HepG2 (cell line): ENCODE results near the gene IFT88. TPM values are rescaled to one million over a fixed set of nuclear protein-coding genes. Genes with fewer than 3 reads are reported as not detected.

Experiments
- GFI1 ChIP-seq: sonication (generic); formaldehyde crosslinking; IDR thresholded peaks from 2 replicates; pipeline ENCODE4 v1.5.0; 2020; ENCODE audit warnings: missing genetic modification reagents, mild to moderate bottlenecking, borderline replicate concordance
- HHEX ChIP-seq: IDR thresholded peaks from 2 replicates; pipeline ENCODE4 v1.6.1; 2016; ENCODE audit warnings: control low read depth
- HNRNPUL1 ChIP-seq: fragments of 200-400 bp; formaldehyde crosslinking; IDR thresholded peaks from 2 replicates; pipeline ENCODE4 v1.6.1; 2017; ENCODE audit warnings: low read depth, mild to moderate bottlenecking, low read length, moderate library complexity
- IRF2 ChIP-seq: IDR thresholded peaks from 2 replicates; pipeline ENCODE4 v1.6.1; 2018; ENCODE audit warnings: missing genetic modification reagents, missing compliant biosample characterization
- KLF11 ChIP-seq: IDR thresholded peaks from 2 replicates; pipeline ENCODE4 v1.6.1; 2016; ENCODE audit warnings: missing compliant biosample characterization
- PAF1 ChIP-seq: IDR thresholded peaks from 2 replicates; pipeline ENCODE4 v1.6.1; 2016; ENCODE audit warnings: missing genetic modification reagents, missing compliant biosample characterization
- PAWR ChIP-seq: sonication (generic); formaldehyde crosslinking; IDR thresholded peaks from 2 replicates; pipeline ENCODE4 v1.4.0; 2020; ENCODE audit warnings: missing genetic modification reagents, mild to moderate bottlenecking, borderline replicate concordance
- RAD21 ChIP-seq: fragments of 450-650 bp; formaldehyde crosslinking; IDR thresholded peaks from 2 replicates; pipeline ENCODE4 v1.5.0; 2020; ENCODE audit warnings: mild to moderate bottlenecking
- SATB2 ChIP-seq: sonication (generic); formaldehyde crosslinking; IDR thresholded peaks from 2 replicates; pipeline ENCODE4 v1.5.0; 2020; ENCODE audit warnings: missing genetic modification reagents
- SCMH1 ChIP-seq: sonication (generic); formaldehyde crosslinking; IDR thresholded peaks from 2 replicates; pipeline ENCODE4 v1.9.0; 2021; ENCODE audit warnings: missing genetic modification reagents, mild to moderate bottlenecking, borderline replicate concordance
- SP1 ChIP-seq, 2 experiments: fragments of 450-650 bp in 1 of 2; sonication (generic) in 1 of 2; formaldehyde crosslinking in 1 of 2; IDR thresholded peaks; 2 replicates each; pipeline versions ENCODE4 v1.4.0 to v1.6.1; 2016 to 2020; ENCODE audit warnings: missing genetic modification reagents in 1 of 2
- TCF7 ChIP-seq: sonication (generic); IDR thresholded peaks from 2 replicates; pipeline ENCODE4 v1.6.1; 2016; ENCODE audit warnings: antibody characterized with exemption, low read depth
- ZNF20 ChIP-seq: sonication (generic); formaldehyde crosslinking; IDR thresholded peaks from 2 replicates; pipeline ENCODE4 v1.4.0; 2020; ENCODE audit warnings: mild to moderate bottlenecking, moderate library complexity, missing genetic modification reagents
- ZNF225 ChIP-seq: sonication (generic); formaldehyde crosslinking; IDR thresholded peaks from 2 replicates; pipeline ENCODE4 v1.4.0; 2020; ENCODE audit warnings: mild to moderate bottlenecking, missing genetic modification reagents
- ZNF33A ChIP-seq: sonication (generic); formaldehyde crosslinking; IDR thresholded peaks from 2 replicates; pipeline ENCODE4 v1.5.1; 2020; ENCODE audit warnings: missing genetic modification reagents, mild to moderate bottlenecking, moderate library complexity, borderline replicate concordance
- ZNF605 ChIP-seq: sonication (generic); formaldehyde crosslinking; IDR thresholded peaks from 2 replicates; pipeline ENCODE4 v1.8.0; 2022; ENCODE audit warnings: mild to moderate bottlenecking, missing genetic modification reagents
- ZNF781 ChIP-seq: sonication (generic); formaldehyde crosslinking; IDR thresholded peaks from 2 replicates; pipeline ENCODE4 v1.5.1; 2020; ENCODE audit warnings: borderline replicate concordance, mild to moderate bottlenecking, missing genetic modification reagents; ENCODE audit errors: not compliant biosample characterization
- polyA plus RNA-seq, 8 experiments: library from polyadenylated mRNA; depleted of rRNA in 3 of 8; stranded (reverse) in 7 of 8; unstranded in 1 of 8; fragments of >200 nt; fragmentation: Illumina TruSeq in 4 of 8; extraction: Trizol in 4 of 8; gene quantifications; 2 replicates each; pipeline versions ENCODE4 v1.2.1 to v1.2.3, GENCODE V29; 2011 to 2016; ENCODE audit warnings: low read depth in 4 of 8, missing spikeins in 1 of 8, mixed read lengths in 1 of 8; ENCODE audit not compliant: insufficient read depth in 1 of 8
- total RNA-seq, 5 experiments: library from RNA; depleted of rRNA; stranded (reverse); fragments of >200 nt; fragmentation: Illumina TruSeq; extraction: Trizol; gene quantifications; 2 replicates each; pipeline ENCODE4 v1.2.3, GENCODE V29; 2016; ENCODE audit warnings: low read depth in 1 of 5
- TF ChIP-seq, protein P1 (sequence below): sonication (generic); formaldehyde crosslinking; IDR thresholded peaks from 2 replicates; pipeline ENCODE4 v1.4.0; 2020; ENCODE audit warnings: missing genetic modification reagents, mild to moderate bottlenecking, borderline replicate concordance
- TF ChIP-seq, protein P2 (sequence below): sonication (generic); formaldehyde crosslinking; IDR thresholded peaks from 2 replicates; pipeline ENCODE4 v1.8.1; 2023; ENCODE audit warnings: mild to moderate bottlenecking, moderate library complexity, missing genetic modification reagents
- TF ChIP-seq, protein P3 (sequence below): fragments of 450-650 bp; IDR thresholded peaks from 2 replicates; pipeline ENCODE4 v1.6.1; 2017
- TF ChIP-seq, protein P4 (sequence below): IDR thresholded peaks from 2 replicates; pipeline ENCODE4 v1.6.1; 2016; ENCODE audit warnings: low read depth, borderline replicate concordance
- TF ChIP-seq, protein P5 (sequence below): sonication (generic); formaldehyde crosslinking; IDR thresholded peaks from 2 replicates; pipeline ENCODE4 v1.5.1; 2020; ENCODE audit warnings: missing genetic modification reagents, mild to moderate bottlenecking, borderline replicate concordance

IFT88 gene
- total and polyA plus RNA-seq, 2 of the 13 experiments (the other 11 are each of a cell fraction or from before 2014, with no cell fraction given), result 8.4 to 19.9 TPM

DNA sequence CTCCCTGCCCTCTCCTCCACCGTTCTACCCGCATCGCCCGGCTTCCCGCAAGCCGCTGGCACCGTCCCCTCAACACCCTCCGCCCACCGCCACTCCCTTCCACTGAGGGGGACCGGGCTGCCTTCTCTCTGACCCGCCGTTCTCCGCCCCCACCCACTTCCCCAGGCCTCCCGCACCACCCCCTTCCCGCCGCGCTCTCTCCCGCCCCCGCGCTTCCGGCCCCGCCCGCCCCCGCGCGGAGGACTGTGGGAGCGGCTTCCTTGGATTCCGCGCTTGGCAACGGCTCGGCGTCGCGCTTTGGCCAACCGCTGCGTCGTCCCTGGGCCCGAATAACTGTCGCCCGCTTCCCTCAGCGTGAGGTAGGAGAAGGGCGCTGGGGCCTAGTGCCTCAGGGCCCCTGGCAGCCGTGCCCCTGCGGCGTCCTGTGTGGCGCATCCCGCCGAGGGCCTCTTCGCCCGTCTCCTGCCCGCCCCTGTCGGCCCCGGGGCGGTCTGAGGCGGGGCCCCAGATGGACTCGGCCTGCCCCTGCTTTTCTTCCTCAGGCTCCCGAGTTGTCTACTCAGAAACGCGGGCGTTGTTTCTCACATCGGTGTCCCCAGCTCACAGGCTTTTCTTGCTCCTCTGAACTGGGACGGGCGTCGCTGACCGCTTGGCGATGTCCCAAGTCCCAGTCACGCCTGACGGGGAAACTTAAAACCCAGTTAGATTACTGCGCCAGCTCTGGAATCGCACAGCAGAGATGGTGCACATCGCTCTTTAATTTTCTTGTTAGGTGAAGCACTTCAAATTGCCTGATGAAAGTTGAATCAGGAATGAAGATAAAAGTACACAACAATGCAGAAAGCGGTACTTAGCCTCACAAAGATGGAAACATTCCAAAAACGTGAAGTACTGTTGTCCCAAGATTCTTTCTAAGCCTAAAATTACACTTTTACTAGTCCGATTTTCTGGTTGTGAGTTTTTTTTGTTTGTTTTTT is at the start of gene IFT88 (continued):
- TF ChIP-seq, protein P1, sequence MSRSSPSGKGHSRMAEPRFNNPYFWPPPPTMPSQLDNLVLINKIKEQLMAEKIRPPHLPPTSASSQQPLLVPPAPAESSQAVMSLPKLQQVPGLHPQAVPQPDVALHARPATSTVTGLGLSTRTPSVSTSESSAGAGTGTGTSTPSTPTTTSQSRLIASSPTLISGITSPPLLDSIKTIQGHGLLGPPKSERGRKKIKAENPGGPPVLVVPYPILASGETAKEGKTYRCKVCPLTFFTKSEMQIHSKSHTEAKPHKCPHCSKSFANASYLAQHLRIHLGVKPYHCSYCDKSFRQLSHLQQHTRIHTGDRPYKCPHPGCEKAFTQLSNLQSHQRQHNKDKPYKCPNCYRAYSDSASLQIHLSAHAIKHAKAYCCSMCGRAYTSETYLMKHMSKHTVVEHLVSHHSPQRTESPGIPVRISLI, result 0 out of 2 replicates have a peak, but pooled peaks have one; percentile 18
- TF ChIP-seq ZNF781 (CRISPR knock-in tag) (peak; percentile 81), ZNF605 (CRISPR knock-in tag) (no peak; the same call in 1 of the 2 replicates), ZNF225 (CRISPR knock-in tag) (peak; percentile 83; the same call in 1 of the 2 replicates), PAWR (CRISPR knock-in tag) (no peak), ZNF33A (CRISPR knock-in tag) (no peak), GFI1 (CRISPR knock-in tag) (no peak; the same call in 1 of the 2 replicates), SP1 (IDR thresholded peaks at IDR 0.05) (no peak), SP1 (CRISPR knock-in tag; IDR thresholded peaks at IDR 0.05) (peak; percentile 12; the same call in 1 of the 2 replicates), SATB2 (CRISPR knock-in tag) (no peak; the same call in 1 of the 2 replicates), IRF2 (CRISPR knock-in tag) (no peak), SCMH1 (CRISPR knock-in tag) (no peak), KLF11 (CRISPR knock-in tag) (peak; percentile 21; the same call in 1 of the 2 replicates), ZNF20 (no peak), RAD21 (peak; percentile 67), HHEX (CRISPR knock-in tag) (no peak), HNRNPUL1 (no peak), TCF7 (no peak), PAF1 (CRISPR knock-in tag) (no peak)
- TF ChIP-seq, protein P2, sequence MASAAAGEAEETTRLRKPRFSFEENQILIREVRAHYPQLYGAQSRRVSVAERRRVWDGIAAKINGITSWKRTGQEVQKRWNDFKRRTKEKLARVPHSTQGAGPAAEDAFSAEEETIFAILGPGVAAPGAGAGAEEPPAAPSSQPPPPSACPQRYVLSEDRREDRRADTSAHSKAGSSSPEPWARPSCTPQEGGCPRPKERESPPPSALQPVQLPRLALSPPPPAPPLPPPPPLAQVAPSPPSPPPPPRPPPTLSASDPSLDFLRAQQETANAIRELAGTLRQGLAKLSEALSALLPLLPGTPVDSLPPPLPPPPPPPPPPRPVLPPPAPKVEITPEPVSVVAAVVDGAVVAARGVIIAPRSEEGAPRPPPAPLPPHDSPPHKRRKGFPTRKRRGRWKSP, result 0 out of 2 replicates have a peak, but pooled peaks have one; percentile 24
- TF ChIP-seq, protein P3, sequence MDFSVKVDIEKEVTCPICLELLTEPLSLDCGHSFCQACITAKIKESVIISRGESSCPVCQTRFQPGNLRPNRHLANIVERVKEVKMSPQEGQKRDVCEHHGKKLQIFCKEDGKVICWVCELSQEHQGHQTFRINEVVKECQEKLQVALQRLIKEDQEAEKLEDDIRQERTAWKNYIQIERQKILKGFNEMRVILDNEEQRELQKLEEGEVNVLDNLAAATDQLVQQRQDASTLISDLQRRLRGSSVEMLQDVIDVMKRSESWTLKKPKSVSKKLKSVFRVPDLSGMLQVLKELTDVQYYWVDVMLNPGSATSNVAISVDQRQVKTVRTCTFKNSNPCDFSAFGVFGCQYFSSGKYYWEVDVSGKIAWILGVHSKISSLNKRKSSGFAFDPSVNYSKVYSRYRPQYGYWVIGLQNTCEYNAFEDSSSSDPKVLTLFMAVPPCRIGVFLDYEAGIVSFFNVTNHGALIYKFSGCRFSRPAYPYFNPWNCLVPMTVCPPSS, result no peak
- TF ChIP-seq, protein P4, sequence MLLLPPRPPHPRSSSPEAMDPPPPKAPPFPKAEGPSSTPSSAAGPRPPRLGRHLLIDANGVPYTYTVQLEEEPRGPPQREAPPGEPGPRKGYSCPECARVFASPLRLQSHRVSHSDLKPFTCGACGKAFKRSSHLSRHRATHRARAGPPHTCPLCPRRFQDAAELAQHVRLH (CRISPR knock-in tag), result no peak
- TF ChIP-seq, protein P5, sequence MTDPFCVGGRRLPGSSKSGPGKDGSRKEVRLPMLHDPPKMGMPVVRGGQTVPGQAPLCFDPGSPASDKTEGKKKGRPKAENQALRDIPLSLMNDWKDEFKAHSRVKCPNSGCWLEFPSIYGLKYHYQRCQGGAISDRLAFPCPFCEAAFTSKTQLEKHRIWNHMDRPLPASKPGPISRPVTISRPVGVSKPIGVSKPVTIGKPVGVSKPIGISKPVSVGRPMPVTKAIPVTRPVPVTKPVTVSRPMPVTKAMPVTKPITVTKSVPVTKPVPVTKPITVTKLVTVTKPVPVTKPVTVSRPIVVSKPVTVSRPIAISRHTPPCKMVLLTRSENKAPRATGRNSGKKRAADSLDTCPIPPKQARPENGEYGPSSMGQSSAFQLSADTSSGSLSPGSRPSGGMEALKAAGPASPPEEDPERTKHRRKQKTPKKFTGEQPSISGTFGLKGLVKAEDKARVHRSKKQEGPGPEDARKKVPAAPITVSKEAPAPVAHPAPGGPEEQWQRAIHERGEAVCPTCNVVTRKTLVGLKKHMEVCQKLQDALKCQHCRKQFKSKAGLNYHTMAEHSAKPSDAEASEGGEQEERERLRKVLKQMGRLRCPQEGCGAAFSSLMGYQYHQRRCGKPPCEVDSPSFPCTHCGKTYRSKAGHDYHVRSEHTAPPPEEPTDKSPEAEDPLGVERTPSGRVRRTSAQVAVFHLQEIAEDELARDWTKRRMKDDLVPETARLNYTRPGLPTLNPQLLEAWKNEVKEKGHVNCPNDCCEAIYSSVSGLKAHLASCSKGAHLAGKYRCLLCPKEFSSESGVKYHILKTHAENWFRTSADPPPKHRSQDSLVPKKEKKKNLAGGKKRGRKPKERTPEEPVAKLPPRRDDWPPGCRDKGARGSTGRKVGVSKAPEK, result no peak
